NCI-H524 treated with DMSO at 0.1 percent for 48 hours (cell line): ENCODE data around the gene KRTAP5-5.

Source experiments
- DNase-seq: peaks from one replicate; lab custom pipeline; 2025; lab: John Stamatoyannopoulos, UW

KRTAP5-5 gene

GRCh38 chr11:1679881-1680280, 50.3 kb downstream of the KRTAP5-5 start:
- DNase-seq = no peak
